Naive B cell (primary cell): ENCODE results near the gene OR3A1. TPM values are rescaled to one million over a fixed set of nuclear protein-coding genes. Genes with fewer than 3 reads are reported as not detected.
"Not testable (repeated sequence)": the region's sequence is repeated elsewhere in the genome, so short reads cannot be mapped to it uniquely, and the experiment has no call there.

Experiments used
- ATAC-seq, 2 donors: fragments of 150-1000 bp; cut with Tn5 transposase; 2 replicates each; pipeline ENCODE4 v1.10.0; 2021; ENCODE audit warnings: low read depth in 2 of 2, mild to moderate bottlenecking in 2 of 2, moderate library complexity in 2 of 2
- DNase-seq: peaks from one replicate; pipeline ENCODE4 v3.0.0; 2022
- H3K27ac Mint-ChIP-seq, 6 donors: one replicate each; pipeline ENCODE4 v1.8.0; 2020 to 2022; ENCODE audit warnings: mild to moderate bottlenecking in 6 of 6, mixed read lengths in 6 of 6, moderate library complexity in 5 of 6, inconsistent platforms in 2 of 6
- H3K27me3 Mint-ChIP-seq, 3 donors: one replicate each; pipeline ENCODE4 v1.8.0; 2021 to 2022; ENCODE audit warnings: mixed read lengths in 3 of 3, mild to moderate bottlenecking in 1 of 3
- H3K36me3 Mint-ChIP-seq, 2 donors: one replicate each; pipeline ENCODE4 v1.8.0; 2020 to 2022; ENCODE audit warnings: mixed read lengths in 2 of 2, inconsistent platforms in 1 of 2, mild to moderate bottlenecking in 1 of 2
- H3K4me1 Mint-ChIP-seq, 3 donors: one replicate each; pipeline ENCODE4 v1.8.0; 2020 to 2022; ENCODE audit warnings: mixed read lengths in 3 of 3, inconsistent platforms in 1 of 3, mild to moderate bottlenecking in 1 of 3, moderate library complexity in 1 of 3
- H3K4me3 Mint-ChIP-seq, 8 donors: one replicate each; pipeline ENCODE4 v1.8.0; 2020 to 2022; ENCODE audit warnings: mild to moderate bottlenecking in 8 of 8, mixed read lengths in 8 of 8, moderate library complexity in 8 of 8, inconsistent platforms in 2 of 8
- H3K9me3 Mint-ChIP-seq, 7 donors: one replicate each; pipeline ENCODE4 v1.8.0; 2020 to 2022; ENCODE audit warnings: mixed read lengths in 7 of 7, mild to moderate bottlenecking in 5 of 7, inconsistent platforms in 2 of 7, moderate library complexity in 1 of 7
- polyA plus RNA-seq, 6 donors: library from polyadenylated mRNA; unstranded; fragments of 300-500 nt; fragmentation: Illumina TruSeq; gene quantifications; one replicate each; pipeline ENCODE4 v1.2.3, GENCODE V29; 2021; ENCODE audit warnings: low read depth in 6 of 6

OR3A1 gene
- under 1 TPM in 2 of 6 donors, not detected in 4; 0.30 to 0.77 TPM for polyA plus RNA-seq

GRCh38 chr17:3298260-3298659 is at the start of gene OR3A1:
TSS of gene OR3A1 (minus strand) at chr17:3298360. CDS start at chr17:3292582, 5,778 bp downstream.
- Mint-ChIP-seq H3K27me3 (peaks cover 3 to 28% (median 11%) of the 10 kb centered on the region in 3 donors), H3K27ac (no peak within 1 kb of the TSS), H3K4me3 (no peak within 1 kb of the TSS), H3K4me1 (no peaks in the 10 kb centered on the region), H3K9me3 (peaks cover 3 to 7% (median 4%) of the 10 kb centered on the region in 7 donors), H3K36me3 (peaks cover 0 to 2% of the 10 kb centered on the region in 2 donors)
- DNase-seq (no peak), ATAC-seq (no peak)

- not testable (repeated sequence) for DNase-seq, H3K27ac Mint-ChIP-seq, ATAC-seq
- Mint-ChIP-seq H3K27me3 (peaks cover 18 to 39% (median 21%) of the 10 kb centered on the region in 3 donors), H3K4me1 (peaks cover 8 to 19% (median 19%) of the 10 kb centered on the region in 3 donors), H3K4me3 (peak overlapping the region in 1 of 8 donors; percentile 9), H3K9me3 (peaks cover 3 to 24% (median 12%) of the 10 kb centered on the region in 7 donors), H3K36me3 (peaks cover 14 to 23% of the 10 kb centered on the region in 2 donors)
Observed at GRCh38 chr17:3342782-3343181, 44.6 kb upstream of the OR3A1 start.

- no peak overlapping the region for H3K27ac Mint-ChIP-seq
- DNase-seq (no peak), ATAC-seq (no peak)
- peaks cover 2 to 21% (median 10%) of the 10 kb centered on the region in 7 donors for H3K9me3 Mint-ChIP-seq
- H3K36me3 Mint-ChIP-seq: peaks cover 0 to 14% of the 10 kb centered on the region in 2 donors
- peaks cover 12 to 35% (median 12%) of the 10 kb centered on the region in 3 donors for H3K27me3 Mint-ChIP-seq
- H3K4me1 Mint-ChIP-seq: peaks cover 8 to 19% (median 19%) of the 10 kb centered on the region in 3 donors
- no peak overlapping the region for H3K4me3 Mint-ChIP-seq
Observed at GRCh38 chr17:3335876-3336275, 37.7 kb upstream of the OR3A1 start.

- no peak overlapping the region for H3K4me3 Mint-ChIP-seq
- H3K27me3 Mint-ChIP-seq: peaks cover 0 to 19% (median 0%) of the 10 kb centered on the region in 3 donors
- peaks cover 4 to 24% (median 6%) of the 10 kb centered on the region in 3 donors for H3K4me1 Mint-ChIP-seq
- ATAC-seq: no peak
- H3K9me3 Mint-ChIP-seq: peaks cover 0 to 11% (median 1%) of the 10 kb centered on the region in 7 donors
- H3K27ac Mint-ChIP-seq: no peak overlapping the region
- H3K36me3 Mint-ChIP-seq: no peaks in the 10 kb centered on the region
- DNase-seq: no peak
Observed at GRCh38 chr17:3318336-3318735, 20.2 kb upstream of the OR3A1 start.

GRCh38 chr17:3316836-3317235 is 18.7 kb upstream of the OR3A1 start:
- no peaks in the 10 kb centered on the region for H3K36me3 Mint-ChIP-seq
- DNase-seq (no peak), ATAC-seq (no peak)
- H3K9me3 Mint-ChIP-seq: peaks cover 0 to 4% (median 0%) of the 10 kb centered on the region in 7 donors
- peak overlapping the region in 2 of 8 donors; percentile 7 to 55 for H3K4me3 Mint-ChIP-seq
- H3K4me1 Mint-ChIP-seq: peaks cover 4 to 24% (median 6%) of the 10 kb centered on the region in 3 donors
- peak overlapping the region in 1 of 6 donors; percentile 65 for H3K27ac Mint-ChIP-seq
- H3K27me3 Mint-ChIP-seq: peaks cover 3 to 7% (median 4%) of the 10 kb centered on the region in 3 donors

- H3K4me1 Mint-ChIP-seq: no peaks in the 10 kb centered on the region
- H3K27ac Mint-ChIP-seq: no peak overlapping the region
- DNase-seq (no peak), ATAC-seq (no peak)
- no peak overlapping the region for H3K4me3 Mint-ChIP-seq
- H3K27me3 Mint-ChIP-seq: peaks cover 19 to 26% (median 21%) of the 10 kb centered on the region in 3 donors
- H3K36me3 Mint-ChIP-seq: no peaks in the 10 kb centered on the region
- H3K9me3 Mint-ChIP-seq: no peaks in the 10 kb centered on the region
Observed at GRCh38 chr17:3308603-3309002, 10.4 kb upstream of the OR3A1 start.

GRCh38 chr17:3295632-3296031 is 2.5 kb downstream of the OR3A1 start:
- DNase-seq (no peak), ATAC-seq (no peak)
- Mint-ChIP-seq H3K27ac (no peak overlapping the region), H3K4me3 (no peak overlapping the region), H3K9me3 (peaks cover 0 to 11% (median 5%) of the 10 kb centered on the region in 7 donors), H3K4me1 (no peaks in the 10 kb centered on the region), H3K36me3 (peaks cover 0 to 10% of the 10 kb centered on the region in 2 donors), H3K27me3 (peaks cover 0 to 49% (median 21%) of the 10 kb centered on the region in 3 donors)

GRCh38 chr17:3293548-3293947 is 4.6 kb downstream of the OR3A1 start:
- peaks cover 1 to 15% (median 5%) of the 10 kb centered on the region in 7 donors for H3K9me3 Mint-ChIP-seq
- not testable (repeated sequence) for ATAC-seq, H3K4me1 Mint-ChIP-seq, H3K27ac Mint-ChIP-seq, H3K36me3 Mint-ChIP-seq, H3K4me3 Mint-ChIP-seq, DNase-seq
- peaks cover 16 to 66% (median 32%) of the 10 kb centered on the region in 3 donors for H3K27me3 Mint-ChIP-seq

GRCh38 chr17:3282901-3283300 is 15.3 kb downstream of the OR3A1 start:
- Mint-ChIP-seq H3K27ac (peak overlapping the region in 1 of 6 donors; percentile 83), H3K9me3 (peaks cover 0 to 11% (median 8%) of the 10 kb centered on the region in 7 donors), H3K36me3 (no peaks in the 10 kb centered on the region), H3K4me1 (peaks cover 0 to 5% (median 0%) of the 10 kb centered on the region in 3 donors), H3K4me3 (no peak overlapping the region), H3K27me3 (peaks cover 14 to 36% (median 18%) of the 10 kb centered on the region in 3 donors)
- DNase-seq: no peak
- ATAC-seq: no peak

- peaks cover 8 to 17% (median 13%) of the 10 kb centered on the region in 7 donors for H3K9me3 Mint-ChIP-seq
- ATAC-seq: no peak
- peaks cover 6 to 24% (median 9%) of the 10 kb centered on the region in 3 donors for H3K27me3 Mint-ChIP-seq
- DNase-seq: no peak
- H3K36me3 Mint-ChIP-seq: peaks cover 0 to 11% of the 10 kb centered on the region in 2 donors
- peaks cover 0 to 4% (median 4%) of the 10 kb centered on the region in 3 donors for H3K4me1 Mint-ChIP-seq
- no peak overlapping the region for H3K4me3 Mint-ChIP-seq
- no peak overlapping the region for H3K27ac Mint-ChIP-seq
Observed at GRCh38 chr17:3276126-3276525, 22.0 kb downstream of the OR3A1 start.

- H3K36me3 Mint-ChIP-seq: peaks cover 4 to 18% of the 10 kb centered on the region in 2 donors
- peaks cover 1 to 18% (median 3%) of the 10 kb centered on the region in 3 donors for H3K4me1 Mint-ChIP-seq
- DNase-seq: no peak
- peaks cover 10 to 37% (median 22%) of the 10 kb centered on the region in 7 donors for H3K9me3 Mint-ChIP-seq
- peaks cover 4 to 24% (median 20%) of the 10 kb centered on the region in 3 donors for H3K27me3 Mint-ChIP-seq
- ATAC-seq: no peak
- peak overlapping the region in 1 of 8 donors; percentile 40 for H3K4me3 Mint-ChIP-seq
- no peak overlapping the region for H3K27ac Mint-ChIP-seq
Observed at GRCh38 chr17:3271072-3271848, 26.9 kb downstream of the OR3A1 start.

- H3K4me3 Mint-ChIP-seq: no peak overlapping the region
- H3K36me3 Mint-ChIP-seq: no peaks in the 10 kb centered on the region
- peaks cover 0 to 6% (median 5%) of the 10 kb centered on the region in 3 donors for H3K4me1 Mint-ChIP-seq
- DNase-seq: no peak
- H3K27ac Mint-ChIP-seq: no peak overlapping the region
- no peak for ATAC-seq
- H3K9me3 Mint-ChIP-seq: peaks cover 0 to 13% (median 0%) of the 10 kb centered on the region in 7 donors
- H3K27me3 Mint-ChIP-seq: peaks cover 0 to 33% (median 33%) of the 10 kb centered on the region in 3 donors
Observed at GRCh38 chr17:3260600-3260999, 37.6 kb downstream of the OR3A1 start.

GRCh38 chr17:3260163-3260562 is 38.0 kb downstream of the OR3A1 start:
- H3K27ac Mint-ChIP-seq: no peak overlapping the region

More at GRCh38 chr17:3260163-3260562, 38.0 kb downstream of the OR3A1 start:
- no peak for DNase-seq
- no peaks in the 10 kb centered on the region for H3K36me3 Mint-ChIP-seq
- H3K4me1 Mint-ChIP-seq: peaks cover 0 to 6% (median 5%) of the 10 kb centered on the region in 3 donors
- H3K9me3 Mint-ChIP-seq: peaks cover 0 to 13% (median 0%) of the 10 kb centered on the region in 7 donors
- ATAC-seq: no peak
- peaks cover 0 to 33% (median 30%) of the 10 kb centered on the region in 3 donors for H3K27me3 Mint-ChIP-seq
- H3K4me3 Mint-ChIP-seq: no peak overlapping the region
